Measurements from ENCODE around the gene HOXB7.

DNA sequence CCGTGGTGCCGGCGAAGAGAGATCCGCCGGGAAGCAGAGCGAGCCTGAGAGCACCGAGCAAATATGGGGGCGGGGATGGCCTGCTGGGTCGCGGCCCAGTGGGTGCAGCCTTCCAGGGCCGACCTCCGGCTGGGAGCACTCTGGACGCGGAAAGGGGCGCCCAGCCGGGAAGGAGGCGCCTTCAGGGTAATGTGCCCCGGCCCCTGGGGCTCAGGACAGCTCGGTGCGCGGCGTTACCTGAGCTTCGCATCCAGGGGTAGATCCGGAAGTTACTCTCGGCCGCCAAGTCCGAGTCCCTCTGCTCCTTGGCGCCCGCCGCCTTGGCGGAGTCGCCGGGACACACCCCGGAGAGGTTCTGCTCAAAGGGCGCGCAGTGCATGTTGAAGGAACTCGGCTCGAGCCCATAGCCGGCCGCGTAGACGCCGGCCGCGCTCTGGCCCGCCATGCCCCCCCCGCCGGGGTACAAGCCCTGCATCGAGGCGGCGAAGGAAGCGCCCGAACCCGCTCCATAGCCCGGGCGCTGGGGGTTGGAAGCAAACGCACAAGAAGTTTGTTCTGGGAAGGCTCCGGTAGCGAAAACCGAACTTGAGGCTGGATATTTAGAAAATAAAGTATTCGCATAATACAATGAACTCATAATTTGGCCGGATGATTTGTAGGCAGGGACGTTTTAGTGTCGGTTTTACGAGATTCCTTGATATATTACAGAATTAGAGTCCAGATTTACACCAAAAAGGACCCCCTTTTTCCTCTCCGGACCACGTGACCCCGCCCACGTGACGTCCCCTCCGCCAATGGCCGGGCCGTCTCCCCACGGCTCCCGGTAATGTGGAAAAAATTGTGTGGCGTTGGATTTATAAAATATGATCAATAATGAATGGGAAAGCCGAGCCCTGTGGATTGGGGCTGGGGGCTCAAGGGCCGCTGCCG is at the start of gene HOXB7:
- TF ChIP-seq SP1 (IDR thresholded peaks at IDR 0.05), result no peak
- TF ChIP-seq FOXM1 (IDR thresholded peaks at IDR 0.05; ENCODE audit: borderline replicate concordance), result no peak
- TF ChIP-seq TARDBP (IDR thresholded peaks at IDR 0.05), result no peak
- peak; percentile 63; the same call in 1 of the 2 replicates for TF ChIP-seq CTBP1 (IDR thresholded peaks at IDR 0.05; ENCODE audit: borderline replicate concordance)
- TF ChIP-seq BHLHE40 (IDR thresholded peaks at IDR 0.05; ENCODE audit: borderline replicate concordance), result no peak
- TF ChIP-seq SUZ12 (IDR thresholded peaks at IDR 0.05), result no peak
- no peak for TF ChIP-seq FOXA1 (IDR thresholded peaks at IDR 0.05)
- TF ChIP-seq ZNF384 (IDR thresholded peaks at IDR 0.05), result no peak
- TF ChIP-seq NFRKB (IDR thresholded peaks at IDR 0.05), result no peak
- TF ChIP-seq ARNT (IDR thresholded peaks at IDR 0.05), result no peak

Data from HEK293T (cell line).